ENCODE data around the gene DHRSX.

Gene DHRSX

GRCh38 chrX:2348211-2348610 lies 152.6 kb downstream of the DHRSX start:
- DNase-seq (ENCODE audit: low read depth), result no peak
- H3K4me3 ChIP-seq (ENCODE audit: low read depth, low read length), result no peak overlapping the region
- TF ChIP-seq CTCF (conservative IDR thresholded peaks at IDR 0.05; ENCODE audit: low read depth, low read length), result no peak

- no peak for DNase-seq (ENCODE audit: low read depth)
- no peak for TF ChIP-seq CTCF (conservative IDR thresholded peaks at IDR 0.05; ENCODE audit: low read depth, low read length)
- H3K4me3 ChIP-seq (ENCODE audit: low read depth, low read length), result no peak overlapping the region
Measured at GRCh38 chrX:2346158-2346557, 154.6 kb downstream of the DHRSX start.

GRCh38 chrX:2345562-2345961 lies 155.2 kb downstream of the DHRSX start:
- no peak overlapping the region for H3K4me3 ChIP-seq (ENCODE audit: low read depth, low read length)
- no peak for TF ChIP-seq CTCF (conservative IDR thresholded peaks at IDR 0.05; ENCODE audit: low read depth, low read length)
- no peak for DNase-seq (ENCODE audit: low read depth)

- TF ChIP-seq CTCF (conservative IDR thresholded peaks at IDR 0.05; ENCODE audit: low read depth, low read length), result no peak
- H3K4me3 ChIP-seq (ENCODE audit: low read depth, low read length), result no peak overlapping the region
- DNase-seq (ENCODE audit: low read depth), result no peak
Measured at GRCh38 chrX:2343413-2343812, 157.4 kb downstream of the DHRSX start.

GRCh38 chrX:2342874-2343273 lies 157.9 kb downstream of the DHRSX start:
- DNase-seq (ENCODE audit: low read depth), result peak; percentile 94
- no peak overlapping the region for H3K4me3 ChIP-seq (ENCODE audit: low read depth, low read length)
- no peak for TF ChIP-seq CTCF (conservative IDR thresholded peaks at IDR 0.05; ENCODE audit: low read depth, low read length)

GRCh38 chrX:2342281-2342688 lies 158.5 kb downstream of the DHRSX start:
- peak; percentile 40 for DNase-seq (ENCODE audit: low read depth)
- no peak overlapping the region for H3K4me3 ChIP-seq (ENCODE audit: low read depth, low read length)
- no peak for TF ChIP-seq CTCF (conservative IDR thresholded peaks at IDR 0.05; ENCODE audit: low read depth, low read length)

- H3K4me3 ChIP-seq (ENCODE audit: low read depth, low read length), result no peak overlapping the region
- peak; percentile 84 for DNase-seq (ENCODE audit: low read depth)
- no peak for TF ChIP-seq CTCF (conservative IDR thresholded peaks at IDR 0.05; ENCODE audit: low read depth, low read length)
Measured at GRCh38 chrX:2340991-2341390, 159.8 kb downstream of the DHRSX start.

Measured in choroid plexus epithelial cell (primary cell).